Epithelial cell of esophagus (primary cell): ENCODE measurements around the gene IGSF8.

Experiments used
- DNase-seq: peaks from one replicate; pipeline ENCODE4 v3.0.0; 2010; ENCODE audit warnings: low read depth
- H3K4me3 ChIP-seq: 2 replicates; pipeline ENCODE4 v1.5.1; 2011; ENCODE audit warnings: mild to moderate bottlenecking, low read length, control low read depth
- CTCF ChIP-seq: IDR thresholded peaks from 2 replicates; pipeline ENCODE4 v1.5.1; 2011; ENCODE audit warnings: low read depth, mild to moderate bottlenecking, low read length, control low read depth, inconsistent platforms; ENCODE audit not compliant: insufficient read depth; ENCODE audit errors: missing control alignments

Gene IGSF8

GRCh38 chr1:160082926-160083325 is 15.5 kb downstream of the IGSF8 start:
- DNase-seq: no peak
- no peak overlapping the region for H3K4me3 ChIP-seq
- TF ChIP-seq CTCF: no peak

- no peak overlapping the region for H3K4me3 ChIP-seq
- DNase-seq: no peak
- no peak for TF ChIP-seq CTCF
These were observed 15.9 kb downstream of the IGSF8 start for GRCh38 chr1:160082487-160082886.

- DNase-seq: no peak
- no peak for TF ChIP-seq CTCF
- H3K4me3 ChIP-seq: no peak within 1 kb of the TSS
These were observed 17.0 kb downstream of the IGSF8 start, which contains the start of gene KCNJ9 for GRCh38 chr1:160081261-160081936. TSS of gene KCNJ9 (plus strand) at chr1:160081538. CDS start at chr1:160084031, 2,493 bp downstream.

- no peak for DNase-seq
- no peak for TF ChIP-seq CTCF
- H3K4me3 ChIP-seq: no peak overlapping the region
These were observed 17.9 kb downstream of the IGSF8 start for GRCh38 chr1:160080381-160081100.

GRCh38 chr1:160079448-160079847 is 19.0 kb downstream of the IGSF8 start:
- H3K4me3 ChIP-seq: no peak overlapping the region
- TF ChIP-seq CTCF: no peak
- DNase-seq: no peak

GRCh38 chr1:160078512-160079195 is 19.8 kb downstream of the IGSF8 start:
- no peak overlapping the region for H3K4me3 ChIP-seq

More at GRCh38 chr1:160078512-160079195, 19.8 kb downstream of the IGSF8 start:
- DNase-seq: peak; percentile 49
- peak; percentile 82 for TF ChIP-seq CTCF
